Muscle of leg (tissue), 11 donors: ENCODE results near the gene MEPCE. TPM values are rescaled to one million over a fixed set of nuclear protein-coding genes. Genes with fewer than 3 reads are reported as not detected.

Experiments
- DNase-seq: peaks from one replicate; pipeline ENCODE4 v3.0.0; 2013
- H3K27ac ChIP-seq: one replicate; pipeline ENCODE4 v1.5.1; 2013; ENCODE audit warnings: mild to moderate bottlenecking, low read length, control low read depth
- H3K27me3 ChIP-seq: one replicate; pipeline ENCODE4 v1.6.1; 2013; ENCODE audit warnings: low read length; ENCODE audit not compliant: control insufficient read depth, insufficient read depth
- H3K36me3 ChIP-seq: one replicate; pipeline ENCODE4 v1.6.1; 2013; ENCODE audit warnings: low read length; ENCODE audit not compliant: control insufficient read depth, insufficient read depth
- H3K4me1 ChIP-seq: one replicate; pipeline ENCODE4 v1.6.1; 2013; ENCODE audit warnings: low read length; ENCODE audit not compliant: control insufficient read depth, insufficient read depth
- H3K4me3 ChIP-seq: one replicate; pipeline ENCODE4 v1.5.1; 2013; ENCODE audit warnings: low read length, control low read depth
- H3K9me3 ChIP-seq: replicated peaks from 2 replicates; pipeline ENCODE4 v1.6.1; 2013; ENCODE audit warnings: low read depth, low read length; ENCODE audit not compliant: control insufficient read depth
- WGBS: methylation state at CpG from one replicate; pipeline ENCODE4 v1.1.5; 2013; ENCODE audit warnings: missing lambda C conversion rate; ENCODE audit not compliant: insufficient coverage; 5-methylcytosine and 5-hydroxymethylcytosine counted together
- polyA plus RNA-seq, 8 donors: library from polyadenylated mRNA; unstranded; fragments of 120-200 nt; gene quantifications; one replicate each; pipeline versions ENCODE4 v1.2.1 to v1.2.3, GENCODE V29; 2013; ENCODE audit warnings: inconsistent platforms in 1 of 8, low replicate concordance in 1 of 8; ENCODE audit not compliant: insufficient read length in 8 of 8, insufficient read depth in 1 of 8
- total RNA-seq: library from RNA; stranded (reverse); fragments of 120-200 nt; gene quantifications from one replicate; pipeline ENCODE4 v1.2.4, GENCODE V29; 2013

Gene MEPCE
- total and polyA plus RNA-seq, 9 donors, result 23.5 to 44.4 (median 37.0) TPM

GRCh38 chr7:100426516-100426915, 3.1 kb upstream of the MEPCE start:
- peaks cover 18% of the 10 kb centered on the region for H3K4me1 ChIP-seq
- no peaks in the 10 kb centered on the region for H3K27me3 ChIP-seq
- H3K36me3 ChIP-seq, result peaks cover 8% of the 10 kb centered on the region
- H3K27ac ChIP-seq, result no peak overlapping the region
- no peak for DNase-seq
- H3K9me3 ChIP-seq, result peaks cover 2% of the 10 kb centered on the region
- no peak overlapping the region for H3K4me3 ChIP-seq

GRCh38 chr7:100427762-100428198, 1.9 kb upstream of the MEPCE start:
- Histone ChIP-seq H3K4me3 (peak overlapping the region; percentile 73), H3K4me1 (peaks cover 30% of the 10 kb centered on the region), H3K36me3 (peaks cover 20% of the 10 kb centered on the region), H3K27me3 (no peaks in the 10 kb centered on the region), H3K9me3 (peaks cover 2% of the 10 kb centered on the region), H3K27ac (peak overlapping the region; percentile 100)
- DNase-seq, result no peak
- 36% methylated on average over 8 of the region's 16 CpGs for WGBS

- under 1% methylated on average over 62 of the region's 66 CpGs for WGBS
- Histone ChIP-seq H3K9me3 (peaks cover 2% of the 10 kb centered on the region), H3K4me1 (peaks cover 32% of the 10 kb centered on the region), H3K36me3 (peaks cover 27% of the 10 kb centered on the region), H3K27me3 (no peaks in the 10 kb centered on the region), H3K4me3 (peak within 1 kb of the TSS; percentile 91), H3K27ac (peak within 1 kb of the TSS; percentile 100)
- peak; percentile 99 for DNase-seq
These were observed 1.2 kb upstream of the MEPCE start, which contains the start of gene ZCWPW1 for GRCh38 chr7:100428199-100428966. ZCWPW1 (minus strand) TSS chr7:100428703; CDS start chr7:100420649, 8,054 bp downstream.

- peak; percentile 100 for DNase-seq
- no peaks in the 10 kb centered on the region for H3K27me3 ChIP-seq
- peaks cover 36% of the 10 kb centered on the region for H3K4me1 ChIP-seq
- H3K9me3 ChIP-seq, result peaks cover 2% of the 10 kb centered on the region
- H3K27ac ChIP-seq, result peak overlapping the region; percentile 100
- peaks cover 34% of the 10 kb centered on the region for H3K36me3 ChIP-seq
- H3K4me3 ChIP-seq, result peak overlapping the region; percentile 91
- WGBS, result under 1% methylated on average over 22 of the region's 40 CpGs
These were observed 529 bp upstream of the MEPCE start for GRCh38 chr7:100428967-100429636.

- Histone ChIP-seq H3K9me3 (peaks cover 2% of the 10 kb centered on the region), H3K27ac (peak overlapping the region; percentile 100), H3K4me3 (peak overlapping the region; percentile 91), H3K27me3 (no peaks in the 10 kb centered on the region), H3K4me1 (peaks cover 48% of the 10 kb centered on the region), H3K36me3 (peaks cover 46% of the 10 kb centered on the region)
- 13% methylated on average over 21 of the region's 31 CpGs for WGBS
- peak; percentile 31 for DNase-seq
These were observed 1.1 kb downstream of the MEPCE start for GRCh38 chr7:100430493-100431285.

- 87% methylated on average over 16 of the region's 23 CpGs for WGBS
- Histone ChIP-seq H3K4me1 (peaks cover 49% of the 10 kb centered on the region), H3K4me3 (no peak overlapping the region), H3K9me3 (peaks cover 2% of the 10 kb centered on the region), H3K27me3 (no peaks in the 10 kb centered on the region), H3K27ac (no peak overlapping the region), H3K36me3 (peaks cover 46% of the 10 kb centered on the region)
- peak; percentile 33 for DNase-seq
These were observed 1.7 kb downstream of the MEPCE start for GRCh38 chr7:100431286-100431735.

GRCh38 chr7:100432053-100432452, 2.4 kb downstream of the MEPCE start:
- H3K4me3 ChIP-seq, result no peak overlapping the region
- peaks cover 46% of the 10 kb centered on the region for H3K36me3 ChIP-seq
- 100% methylated on average over 2 of the region's 4 CpGs for WGBS
- no peak overlapping the region for H3K27ac ChIP-seq
- peaks cover 2% of the 10 kb centered on the region for H3K9me3 ChIP-seq
- no peak for DNase-seq
- peaks cover 51% of the 10 kb centered on the region for H3K4me1 ChIP-seq
- no peaks in the 10 kb centered on the region for H3K27me3 ChIP-seq

- no peak overlapping the region for H3K27ac ChIP-seq
- 90% methylated on average over 18 of the region's 21 CpGs for WGBS
- H3K36me3 ChIP-seq, result peaks cover 46% of the 10 kb centered on the region
- no peak overlapping the region for H3K4me3 ChIP-seq
- no peak for DNase-seq
- peaks cover 1% of the 10 kb centered on the region for H3K9me3 ChIP-seq
- peaks cover 52% of the 10 kb centered on the region for H3K4me1 ChIP-seq
- no peaks in the 10 kb centered on the region for H3K27me3 ChIP-seq
These were observed 3.1 kb downstream of the MEPCE start for GRCh38 chr7:100432621-100433275.

- no peak for DNase-seq
- H3K36me3 ChIP-seq, result peaks cover 46% of the 10 kb centered on the region
- H3K27ac ChIP-seq, result peak overlapping the region; percentile 49
- H3K9me3 ChIP-seq, result no peaks in the 10 kb centered on the region
- H3K4me3 ChIP-seq, result no peak overlapping the region
- WGBS, result no CpG with 5 or more reads among the region's 4 CpGs
- H3K4me1 ChIP-seq, result peaks cover 48% of the 10 kb centered on the region
- no peaks in the 10 kb centered on the region for H3K27me3 ChIP-seq
These were observed 3.6 kb downstream of the MEPCE start for GRCh38 chr7:100433276-100433591.
